Testis (tissue), 2 donors: ENCODE measurements around the gene HTT.

Source experiments
- CTCF ChIP-seq, 3 experiments: fragments of 450-650 bp in 2 of 3; fragments of 200-600 bp in 1 of 3; sonication (generic) in 1 of 3; IDR thresholded peaks; one replicate each; pipeline ENCODE4 v1.5.1; 2016 to 2019; ENCODE audit warnings: antibody characterized with exemption in 3 of 3, mild to moderate bottlenecking in 2 of 3, moderate library complexity in 1 of 3
- POLR2A ChIP-seq: fragments of 450-650 bp; IDR thresholded peaks from one replicate; pipeline ENCODE4 v1.6.1; 2017; ENCODE audit warnings: antibody characterized with exemption, mild to moderate bottlenecking, moderate library complexity

- TF ChIP-seq CTCF (IDR thresholded peaks at IDR 0.05) (no peak), POLR2A (no peak)
These were observed 28.3 kb upstream of the HTT start for GRCh38 chr4:3046162-3046561.
